HTR-8/SVneo (cell line): Measurements from ENCODE around the gene CYLD.

ENCODE experiments used
- DNase-seq: peaks from one replicate; pipeline ENCODE4 v3.0.0; 2011; ENCODE audit warnings: low spot score, mixed read lengths; ENCODE audit not compliant: insufficient read length
- FAIRE-seq: peaks from 2 replicates; lab custom pipeline; 2011; peaks lifted over from hg19 to GRCh38; lab: Jason Lieb, UNC

Gene CYLD

DNA sequence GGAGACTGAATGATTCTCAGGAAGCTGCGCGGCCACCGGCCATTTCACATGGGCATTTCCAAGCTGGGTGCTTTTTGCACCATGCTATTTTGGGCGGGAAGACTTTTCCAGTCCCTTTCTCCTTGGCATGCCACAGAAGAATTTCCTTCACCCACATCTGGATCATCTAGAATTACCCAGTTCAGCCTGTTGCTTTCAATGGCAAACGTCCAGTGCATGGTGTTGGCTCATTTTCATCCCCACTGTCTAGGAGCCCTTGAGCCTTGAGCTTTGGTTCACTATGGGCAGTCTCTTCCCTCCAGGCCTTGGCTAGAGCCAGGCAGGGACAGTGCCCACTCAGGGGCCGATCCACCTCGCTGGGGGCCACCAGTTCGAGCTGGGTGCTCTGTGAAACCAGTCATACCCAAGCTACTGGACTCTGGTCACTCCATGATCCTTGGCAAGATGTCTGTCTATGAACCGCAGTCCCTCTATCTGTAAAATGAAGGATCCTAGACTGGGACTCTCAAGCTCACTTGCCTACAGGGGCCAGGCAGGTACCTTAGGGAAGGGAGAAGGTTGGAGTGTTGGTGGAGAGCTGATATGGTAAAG, 71.1 kb downstream of the CYLD start:
- DNase-seq (no peak), FAIRE-seq (no peak)

DNA sequence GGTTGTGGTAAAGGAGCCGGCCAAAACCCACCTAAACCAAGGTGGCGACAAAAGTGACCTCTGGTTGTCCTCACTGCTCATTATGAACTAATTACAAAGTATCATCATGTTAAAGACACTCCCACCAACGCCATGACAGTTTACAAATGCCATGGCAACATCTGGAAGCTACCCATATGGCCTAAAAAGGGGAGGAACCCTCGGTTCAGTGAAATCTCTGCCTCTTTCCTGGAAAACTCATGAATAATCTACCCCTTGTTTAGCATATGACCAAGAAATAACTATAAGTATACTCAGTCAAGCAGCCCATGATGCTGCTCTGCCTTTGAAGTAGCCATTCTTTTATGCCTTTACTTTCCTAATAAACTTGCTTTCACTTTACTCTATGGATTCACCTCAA, 72.2 kb downstream of the CYLD start:
- no peak for FAIRE-seq
- no peak for DNase-seq

DNA sequence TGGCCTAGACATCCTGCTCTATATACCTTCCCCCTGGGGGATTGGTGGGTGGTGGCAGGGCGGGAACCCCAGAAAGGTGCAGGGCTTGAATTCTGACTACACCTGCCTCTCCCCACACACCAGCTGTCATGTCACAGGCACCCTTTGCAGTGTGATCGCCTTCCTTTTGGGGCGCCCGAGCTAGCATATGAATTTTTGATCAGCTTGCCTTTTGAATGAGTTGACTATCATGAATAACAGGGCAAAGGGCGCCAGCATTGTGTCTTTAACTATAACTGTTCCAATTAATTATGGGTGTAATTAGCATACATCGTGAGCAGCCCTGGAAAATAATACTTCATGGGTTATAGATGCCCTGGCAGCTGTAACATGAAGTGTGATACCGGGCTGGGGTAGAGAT, 72.7 kb downstream of the CYLD start:
- DNase-seq (no peak), FAIRE-seq (no peak)

DNA sequence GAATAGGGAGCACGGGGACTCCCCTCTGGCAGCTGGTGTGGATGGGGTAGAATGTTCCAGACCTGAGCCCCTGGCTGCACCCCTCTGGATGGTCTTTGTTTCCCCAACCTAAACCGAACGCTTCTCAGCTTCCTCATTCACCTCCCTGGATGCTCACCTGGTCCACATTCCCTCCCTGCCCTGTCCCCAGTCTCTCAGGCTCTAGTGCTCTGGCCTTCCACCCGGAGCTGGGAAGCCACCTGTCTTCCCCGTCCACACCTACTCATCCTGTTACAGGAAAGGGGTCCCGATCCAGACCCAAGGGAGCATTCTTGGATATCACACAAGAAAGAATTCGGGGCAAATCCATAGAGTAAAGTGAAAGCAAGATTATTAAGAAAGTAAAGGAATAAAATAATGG, 73.5 kb downstream of the CYLD start:
- DNase-seq: no peak
- no peak for FAIRE-seq

DNA sequence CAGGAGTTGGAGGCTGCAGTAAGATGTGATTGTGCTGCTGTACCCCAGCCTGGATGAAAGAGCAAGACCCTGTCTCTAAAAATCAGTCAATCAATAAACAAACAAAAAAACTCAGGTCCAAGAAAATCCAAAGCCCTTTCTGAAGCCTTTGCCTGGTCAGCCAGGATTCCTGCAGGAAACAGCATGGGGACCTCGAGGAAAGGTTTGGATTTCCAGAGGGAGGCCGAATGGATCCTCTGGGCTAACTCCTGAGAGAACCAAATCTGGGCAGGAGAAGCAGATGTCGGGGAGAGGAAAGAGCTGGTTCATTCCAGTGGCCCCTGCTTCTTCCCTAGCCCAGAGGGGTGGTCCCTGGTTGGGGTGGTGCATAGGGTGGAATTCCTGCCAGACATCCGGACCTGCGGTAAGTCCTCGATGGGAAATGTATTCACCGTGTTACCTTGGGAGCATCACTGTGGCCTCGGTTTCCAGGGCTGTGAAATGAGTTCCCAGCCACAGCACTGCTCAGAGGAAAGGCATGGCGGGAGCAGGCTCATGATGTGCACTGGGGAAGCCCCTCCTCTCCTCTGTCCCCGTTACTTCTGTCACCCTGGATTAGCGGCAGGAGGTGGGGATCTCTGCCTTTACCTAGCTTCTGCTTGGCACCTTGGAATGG, 75.1 kb downstream of the CYLD start:
- no peak for FAIRE-seq
- DNase-seq: no peak

DNA sequence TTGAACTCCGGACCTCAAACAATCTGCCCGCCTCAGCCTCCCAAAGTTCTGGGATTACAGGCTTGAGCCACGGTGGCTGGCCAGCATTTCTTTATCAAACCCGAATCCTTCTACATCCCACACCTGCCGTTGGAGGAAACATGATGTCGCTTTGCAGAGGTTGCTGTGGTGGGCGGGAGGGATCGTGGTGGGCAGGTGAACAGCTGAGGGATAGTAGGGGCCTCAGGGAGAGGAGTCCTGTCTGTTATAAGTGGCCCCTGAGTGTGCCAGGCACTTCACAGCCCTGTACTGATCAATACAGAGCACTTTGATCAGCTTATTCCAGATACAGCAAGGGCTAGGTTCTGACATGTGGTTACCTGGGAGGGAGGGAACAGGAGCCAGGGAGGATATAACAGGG, 76.5 kb downstream of the CYLD start:
- no peak for DNase-seq
- FAIRE-seq: no peak

DNA sequence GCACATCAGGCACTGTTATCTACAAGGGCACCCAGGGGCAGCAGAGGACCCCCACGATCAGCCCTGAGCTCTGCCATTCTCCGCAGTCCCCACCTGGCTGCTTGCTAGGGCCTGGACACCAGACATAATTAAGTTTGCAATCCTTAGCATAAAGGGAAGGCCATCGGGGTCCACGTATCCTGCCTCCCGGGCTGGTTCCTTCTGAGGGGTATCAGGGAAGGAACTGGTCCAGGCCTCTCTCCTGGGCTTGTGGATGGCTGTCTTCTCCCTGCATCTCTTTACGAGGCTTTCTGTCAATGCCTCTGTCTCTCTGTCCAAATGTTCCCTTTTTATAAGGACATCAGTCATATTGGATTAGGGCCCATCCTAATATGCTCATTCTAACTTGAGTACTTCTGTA, 77.8 kb downstream of the CYLD start:
- no peak for DNase-seq
- no peak for FAIRE-seq

DNA sequence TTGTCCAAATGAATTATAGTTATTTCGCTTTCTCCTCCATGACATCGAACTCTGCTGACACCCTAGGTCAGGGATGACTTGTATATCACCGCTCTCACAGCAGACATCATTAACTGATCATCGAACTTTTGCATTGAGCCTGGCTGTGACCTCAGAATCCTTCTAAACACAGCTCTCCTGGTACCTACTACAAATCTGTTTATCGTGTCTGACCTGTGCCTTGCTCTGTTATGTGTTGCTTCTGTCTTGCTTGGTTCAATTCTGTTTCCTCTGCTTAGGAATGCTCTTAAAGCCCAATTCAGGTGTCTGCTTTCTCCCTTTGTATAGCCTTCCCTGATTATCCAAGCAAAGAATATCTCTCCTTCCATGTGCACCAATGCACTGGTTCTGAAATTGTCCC, 78.3 kb downstream of the CYLD start:
- FAIRE-seq (no peak), DNase-seq (no peak)

DNA sequence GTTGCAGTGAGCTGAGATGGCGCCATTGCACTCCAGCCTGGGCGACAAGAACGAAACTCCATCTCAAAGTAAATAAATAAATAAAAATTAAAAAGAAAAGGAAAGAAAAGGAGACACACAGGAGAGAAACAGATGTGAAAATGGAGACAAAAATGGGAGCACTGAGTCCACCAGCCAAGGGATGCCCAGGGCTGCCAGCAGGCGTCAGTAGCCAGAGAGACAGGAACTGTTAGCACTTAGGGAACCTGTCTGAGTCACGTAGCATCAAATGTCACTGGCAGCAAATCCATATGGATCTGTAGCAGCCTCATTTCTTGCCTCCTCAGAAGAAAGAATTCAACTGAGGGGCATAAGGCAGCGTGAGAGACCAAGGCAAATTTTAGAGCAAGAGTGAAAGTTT, 79.7 kb downstream of the CYLD start:
- DNase-seq (no peak), FAIRE-seq (no peak)

DNA sequence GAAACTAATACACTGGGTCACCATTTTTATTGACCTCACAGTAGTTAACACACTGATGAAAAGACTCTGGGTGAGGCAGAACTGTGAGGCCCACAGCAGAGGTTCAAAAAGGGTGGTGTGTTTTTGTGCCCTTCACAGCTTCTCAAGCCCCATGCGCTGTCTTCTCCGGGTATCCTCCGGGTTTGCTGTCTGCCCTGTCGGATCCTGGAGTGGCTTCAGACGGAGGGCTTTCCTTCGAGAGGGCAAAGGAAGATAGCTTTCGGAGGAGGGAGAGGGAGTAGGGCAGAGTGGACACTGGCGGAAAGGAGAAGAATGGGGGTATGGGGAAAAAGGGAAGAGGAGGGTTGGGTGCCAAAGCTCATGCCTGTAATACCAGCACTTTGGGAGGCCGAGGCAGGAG, 80.8 kb downstream of the CYLD start:
- FAIRE-seq: no peak
- DNase-seq: no peak

DNA sequence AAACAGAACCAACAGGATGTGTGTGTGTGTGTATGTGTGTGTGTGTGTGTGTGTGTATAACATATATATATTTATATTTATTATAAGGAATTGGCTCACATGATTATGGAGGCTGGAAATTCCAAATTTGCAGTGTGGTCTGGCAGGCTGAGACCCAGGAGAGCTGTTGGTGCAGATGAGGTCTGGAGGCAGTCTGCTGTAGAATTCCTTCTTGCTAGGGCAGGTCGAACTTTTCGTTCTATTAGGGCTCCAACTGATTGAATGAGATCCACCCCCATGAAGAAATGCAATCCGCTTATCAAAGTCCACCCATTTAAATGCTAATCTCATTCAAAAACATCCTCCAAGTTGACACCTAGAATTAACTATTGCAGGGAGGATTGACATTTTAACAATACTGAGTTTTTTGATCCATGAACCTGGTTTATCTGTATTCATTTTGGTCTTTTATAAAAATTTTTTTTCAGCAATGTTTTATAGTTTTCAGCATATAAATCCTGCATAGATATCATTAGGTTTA, 85.0 kb downstream of the CYLD start:
- DNase-seq (no peak), FAIRE-seq (no peak)

DNA sequence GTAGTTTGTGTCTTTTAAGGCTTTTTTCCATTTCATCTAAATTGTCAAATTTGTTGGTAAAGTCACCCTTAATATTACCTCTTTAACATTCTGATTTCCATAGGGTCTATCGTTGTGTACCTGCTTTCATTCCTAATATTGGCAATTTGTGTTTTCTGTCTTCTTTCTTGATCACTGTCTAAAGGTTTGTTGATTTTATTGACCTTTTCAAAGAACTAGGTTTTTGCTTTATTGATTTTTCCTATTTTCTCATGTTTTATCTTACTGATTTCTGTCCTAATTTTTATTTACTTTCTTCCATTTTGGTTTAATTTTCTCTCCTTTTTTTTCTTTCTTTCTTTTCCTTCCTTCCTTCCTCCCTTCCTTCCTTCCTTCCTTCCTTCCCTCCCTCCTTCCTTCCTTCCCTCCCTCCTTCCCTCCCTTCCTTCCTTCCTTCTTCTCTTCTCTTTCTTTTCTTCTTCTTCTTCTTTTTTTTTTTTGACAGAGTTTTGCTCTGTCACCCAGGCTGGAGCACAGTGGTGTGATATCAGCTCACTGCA, 86.3 kb downstream of the CYLD start:
- DNase-seq (no peak), FAIRE-seq (no peak)

DNA sequence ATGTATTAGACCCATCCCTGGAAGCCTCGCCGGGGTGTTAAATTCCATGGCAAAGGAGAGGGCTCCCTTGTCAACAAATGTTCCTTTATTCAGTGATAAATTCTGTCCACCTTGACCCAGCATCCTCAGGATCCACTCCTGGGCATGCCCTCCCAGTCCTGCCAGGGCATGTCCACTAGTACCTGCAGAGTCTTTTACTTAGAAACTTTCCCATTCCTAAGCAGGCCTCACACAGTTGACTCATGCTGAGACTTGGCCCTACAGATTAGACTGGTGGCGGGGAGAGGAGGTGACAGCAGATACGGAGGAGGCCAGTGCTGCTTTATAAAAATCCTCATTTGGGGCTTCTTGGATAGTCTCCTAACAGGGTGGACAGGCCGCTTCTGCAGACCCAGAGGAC, 88.8 kb downstream of the CYLD start:
- DNase-seq: no peak
- FAIRE-seq: no peak

DNA sequence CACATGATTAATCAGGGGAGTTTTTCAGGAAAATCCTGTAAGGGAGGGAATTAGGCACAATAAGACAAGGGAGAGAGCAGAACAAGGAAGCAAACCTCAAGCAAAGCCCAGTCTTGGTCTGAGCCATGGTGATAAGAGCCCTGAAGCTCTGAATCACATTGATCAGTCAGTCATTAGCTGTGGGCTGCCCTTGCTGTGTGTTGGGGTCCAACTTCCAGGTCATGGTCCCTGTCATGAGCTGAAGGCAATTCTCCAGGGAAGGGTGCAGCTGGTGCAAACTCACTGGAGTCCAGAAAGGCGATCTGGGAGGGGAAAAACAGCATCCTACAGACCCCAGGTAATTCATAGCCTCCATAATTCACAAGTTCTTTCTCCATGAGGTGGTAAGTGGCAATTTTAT, 89.9 kb downstream of the CYLD start:
- FAIRE-seq: no peak
- no peak for DNase-seq

DNA sequence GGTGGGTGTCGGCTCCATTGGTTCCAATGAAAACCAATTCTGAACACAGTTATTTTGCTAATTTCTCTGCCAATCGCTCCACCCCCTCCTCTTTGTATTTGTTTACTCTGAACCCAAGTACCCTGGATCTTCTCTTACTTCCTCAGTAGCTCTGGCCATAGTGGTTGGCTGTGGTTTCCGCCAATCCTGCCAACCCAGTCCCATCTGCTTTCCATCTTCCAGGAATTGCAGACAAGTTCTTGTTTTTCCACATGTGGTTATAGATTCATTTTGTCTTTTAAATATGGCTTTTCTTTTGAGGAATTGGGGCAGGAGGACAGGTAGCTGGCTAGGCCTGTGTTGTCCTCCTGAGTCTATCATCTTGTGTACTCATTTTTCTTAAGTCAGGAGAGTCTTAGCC, 92.0 kb downstream of the CYLD start:
- no peak for DNase-seq
- FAIRE-seq: no peak

DNA sequence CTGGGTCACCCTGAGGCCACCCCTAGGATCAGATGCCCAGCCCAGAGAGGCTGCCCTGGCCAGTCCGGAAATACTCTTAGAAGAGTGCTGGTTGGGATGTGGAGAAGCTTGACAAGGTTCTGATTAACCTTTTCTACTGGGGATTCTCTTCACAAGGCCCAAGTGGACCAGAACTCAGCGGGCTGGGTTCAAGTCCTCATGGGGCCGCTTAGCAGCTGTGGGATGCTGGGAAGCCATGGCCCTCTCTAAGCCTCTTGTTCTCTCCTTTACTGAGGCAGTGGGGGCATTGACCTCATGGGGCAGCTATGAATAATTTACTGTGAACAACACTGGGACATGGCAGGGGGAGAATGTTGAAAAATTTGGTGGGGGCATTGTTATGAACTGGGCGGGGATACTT, 92.8 kb downstream of the CYLD start:
- DNase-seq: no peak
- no peak for FAIRE-seq

DNA sequence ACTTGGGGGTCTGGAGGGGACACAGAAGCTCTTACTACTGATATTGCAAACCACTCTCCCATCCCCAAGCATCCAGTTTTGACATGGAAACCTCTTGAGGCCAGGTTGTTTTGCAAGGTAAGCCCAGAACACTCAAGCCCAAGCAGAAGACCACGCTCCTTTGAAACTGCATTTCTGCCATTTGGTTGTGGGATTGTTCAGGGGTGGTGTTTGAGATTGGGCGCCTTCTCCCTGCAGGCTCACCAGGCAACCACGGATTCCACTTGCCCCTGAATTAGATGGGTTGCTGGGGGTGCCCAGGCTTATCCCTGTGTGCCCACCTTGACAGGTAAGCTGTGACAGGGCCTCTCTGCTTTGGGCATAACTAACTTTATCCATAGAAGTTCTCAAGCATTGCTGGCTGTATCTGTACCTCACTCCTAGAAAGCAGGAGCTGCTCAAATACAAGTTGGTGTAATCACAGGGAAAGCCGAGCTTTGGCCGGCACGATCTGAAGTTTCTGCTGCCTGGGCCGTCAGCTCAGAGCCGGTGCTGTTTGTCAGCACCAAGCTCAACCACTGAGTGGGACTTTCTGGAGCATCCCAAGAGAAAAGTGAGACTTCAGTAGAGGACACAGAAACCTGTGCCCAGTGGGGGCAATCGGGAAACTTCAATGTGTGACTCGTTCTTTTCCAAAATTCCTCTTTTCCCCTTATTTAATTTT, 93.6 kb downstream of the CYLD start:
- FAIRE-seq: no peak

DNA sequence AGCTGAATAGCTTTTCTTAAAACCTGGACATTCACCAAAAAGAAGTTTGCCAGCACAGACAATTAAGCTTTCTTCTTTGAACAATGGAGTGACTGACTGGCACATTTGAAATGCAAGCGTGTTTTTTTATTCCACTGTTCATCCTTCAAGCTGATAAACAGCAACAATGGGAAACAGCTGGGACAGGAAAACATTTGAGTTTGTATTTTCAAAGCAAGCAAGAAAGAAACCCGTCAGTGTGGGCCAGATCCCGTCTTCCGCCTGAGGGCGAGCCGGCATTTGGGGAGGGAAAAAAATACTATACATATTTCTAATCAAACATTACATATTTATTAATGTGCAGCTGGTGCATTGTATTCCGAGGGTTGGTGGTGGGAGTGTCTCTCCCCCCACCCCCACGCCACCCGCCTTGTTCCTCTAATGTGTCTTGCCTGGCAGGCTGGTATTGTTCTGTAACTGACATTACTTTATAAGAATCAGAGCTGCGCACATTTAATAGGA, 94.3 kb downstream of the CYLD start:
- no peak for DNase-seq
- no peak for FAIRE-seq

More for the DNA sequence above, 93.6 kb downstream of the CYLD start:
- DNase-seq: no peak

DNA sequence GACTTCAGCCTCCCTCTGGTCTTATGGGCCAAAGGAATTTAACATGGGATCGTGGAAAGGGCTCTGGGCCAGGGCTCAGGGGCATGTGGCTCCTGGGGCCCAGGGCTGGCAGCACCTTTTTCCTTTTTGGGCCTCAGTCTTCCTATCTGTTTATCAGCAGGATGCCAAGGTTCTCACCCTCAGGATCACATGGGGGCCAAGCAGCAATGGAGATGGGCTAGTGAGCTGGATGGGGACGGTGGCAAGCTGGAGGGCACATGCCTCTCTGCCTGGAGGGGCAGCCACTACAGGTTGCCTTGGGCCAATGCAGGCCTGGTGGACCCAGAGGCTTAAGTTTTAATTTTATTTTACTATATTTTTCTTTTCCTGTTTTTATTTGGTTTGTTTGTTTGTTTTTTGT, 95.4 kb downstream of the CYLD start:
- DNase-seq (no peak), FAIRE-seq (no peak)

DNA sequence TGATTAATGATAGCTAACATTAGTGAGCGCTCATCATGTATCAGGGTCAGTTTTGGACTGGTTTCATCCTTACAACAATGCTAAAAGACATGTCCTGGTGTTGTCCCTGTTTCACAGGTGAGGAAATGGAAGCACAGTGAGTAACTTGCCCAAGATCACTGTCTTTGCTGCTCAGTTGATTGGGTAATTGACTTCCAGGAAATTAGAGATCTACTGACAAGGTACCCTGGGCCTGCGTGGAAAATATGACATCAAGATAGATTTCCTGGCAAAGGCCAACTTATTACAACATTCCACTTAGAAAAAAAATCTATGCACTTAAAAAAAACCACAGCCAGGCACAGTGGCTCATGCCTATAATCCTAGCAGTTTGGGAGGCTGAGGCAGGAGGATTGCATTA, 96.3 kb downstream of the CYLD start:
- FAIRE-seq: no peak

DNA sequence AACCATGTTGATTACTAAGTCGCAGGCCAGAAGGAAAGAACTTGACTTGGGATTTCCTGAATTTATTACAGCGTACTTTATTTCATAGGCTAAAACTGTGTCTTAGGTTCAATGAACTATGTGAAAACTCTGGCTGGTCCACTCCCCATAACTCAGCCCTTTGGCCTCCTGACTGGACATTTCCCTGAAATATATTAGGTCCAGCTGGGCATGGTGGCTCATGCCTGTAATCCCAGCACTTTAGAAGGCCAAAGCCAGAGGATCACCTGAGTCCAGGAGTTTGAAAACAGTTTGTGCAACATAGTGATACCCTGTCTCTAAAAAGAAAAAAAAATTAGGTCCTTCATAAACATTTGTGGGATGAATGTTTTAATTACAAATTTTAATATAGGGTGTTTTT, 97.0 kb downstream of the CYLD start:
- DNase-seq (no peak), FAIRE-seq (no peak)

More for the DNA sequence above, 96.3 kb downstream of the CYLD start:
- no peak for DNase-seq
